ENCODE measurements around the gene NME9.

The NME9 gene

DNA sequence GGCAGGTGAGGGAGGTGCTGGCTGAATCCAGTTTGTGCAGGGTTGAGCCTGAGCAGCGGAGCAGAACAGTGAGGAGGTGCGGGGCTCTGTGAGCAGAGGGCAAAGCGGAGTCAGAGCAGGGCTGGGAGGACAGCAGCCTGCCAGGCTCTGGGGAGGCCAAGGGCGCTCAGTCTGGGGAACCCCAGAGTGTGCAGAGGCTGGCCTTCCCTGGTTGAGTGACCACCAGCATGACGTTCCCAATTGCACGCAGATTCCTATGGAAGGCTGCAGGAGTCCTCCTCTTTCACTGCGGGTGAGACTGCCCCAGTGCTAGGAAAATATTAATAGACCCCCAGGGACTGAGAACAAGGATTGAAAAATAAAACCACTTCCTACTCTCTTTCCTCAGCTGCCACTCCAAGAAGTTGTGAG is 31.9 kb upstream of the NME9 start:
- FAIRE-seq: no peak

DNA sequence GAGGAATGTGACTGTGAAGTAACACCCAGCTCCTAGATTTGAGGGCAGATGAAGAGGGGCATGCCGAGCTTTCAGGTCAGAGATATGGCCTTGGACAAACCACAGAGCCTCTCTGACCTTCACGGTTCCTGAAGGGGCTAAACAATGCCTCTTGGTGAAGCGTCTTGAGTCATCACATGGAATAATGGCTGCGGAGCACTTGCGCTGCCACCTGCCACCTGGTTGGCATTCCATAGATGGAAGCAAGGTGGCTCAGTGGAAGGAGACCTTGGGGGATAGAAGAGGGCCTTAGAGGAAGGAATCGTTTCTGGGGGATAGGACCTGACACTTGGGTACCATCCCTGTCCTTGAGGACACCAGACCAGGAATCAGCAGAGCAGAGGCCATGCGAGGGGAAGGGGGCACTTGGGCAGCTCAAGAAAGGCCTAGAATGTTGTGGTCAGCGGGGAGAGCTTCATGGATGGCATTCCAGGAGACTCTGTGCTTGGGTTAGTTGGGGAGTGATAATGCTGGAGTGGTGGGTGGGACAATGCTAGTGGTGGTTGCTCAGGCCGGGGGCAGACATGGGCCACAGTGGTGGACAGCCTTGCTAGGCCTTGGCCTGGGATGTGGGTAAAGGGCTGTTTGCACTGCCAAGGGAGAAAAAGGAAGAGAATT is 31.3 kb upstream of the NME9 start:
- FAIRE-seq: no peak

- FAIRE-seq: no peak
Observed at GRCh38 chr3:138359919-138360868, 30.5 kb upstream of the NME9 start.

- FAIRE-seq: no peak
Observed at GRCh38 chr3:138359148-138359918, 29.7 kb upstream of the NME9 start.

DNA sequence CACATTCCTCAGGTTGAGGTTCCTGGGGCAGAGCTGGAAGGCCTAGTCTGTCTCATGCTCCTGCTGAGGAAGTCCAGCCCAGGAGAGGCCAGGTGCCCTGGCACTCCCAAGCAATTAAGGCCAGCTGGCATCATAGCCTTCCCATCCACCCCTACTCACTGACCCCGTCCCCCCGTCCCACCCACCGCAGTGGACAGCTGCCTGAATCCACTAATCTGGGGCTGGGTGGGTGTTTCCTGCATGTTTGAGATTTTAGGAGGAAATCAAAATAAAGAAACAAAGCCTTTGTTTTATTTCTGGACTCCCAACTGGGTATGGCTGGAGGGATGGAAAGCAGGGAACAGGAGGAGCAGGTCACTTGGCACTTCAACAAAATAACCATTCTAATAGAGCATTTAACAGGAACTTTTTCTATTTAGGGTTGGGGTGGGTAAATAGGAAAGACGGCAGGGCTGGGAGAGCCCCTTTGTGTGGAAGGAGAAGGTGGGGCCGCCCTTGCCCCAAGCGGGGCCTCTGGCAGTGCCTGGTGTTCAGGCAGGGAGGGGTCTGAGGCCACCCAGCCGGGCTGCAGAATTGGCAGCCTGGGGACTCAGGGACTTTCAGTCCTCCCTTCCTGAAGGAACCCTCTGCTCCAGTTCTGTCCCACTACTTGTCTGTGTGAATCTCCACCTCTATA is 27.2 kb upstream of the NME9 start:
- FAIRE-seq: no peak

DNA sequence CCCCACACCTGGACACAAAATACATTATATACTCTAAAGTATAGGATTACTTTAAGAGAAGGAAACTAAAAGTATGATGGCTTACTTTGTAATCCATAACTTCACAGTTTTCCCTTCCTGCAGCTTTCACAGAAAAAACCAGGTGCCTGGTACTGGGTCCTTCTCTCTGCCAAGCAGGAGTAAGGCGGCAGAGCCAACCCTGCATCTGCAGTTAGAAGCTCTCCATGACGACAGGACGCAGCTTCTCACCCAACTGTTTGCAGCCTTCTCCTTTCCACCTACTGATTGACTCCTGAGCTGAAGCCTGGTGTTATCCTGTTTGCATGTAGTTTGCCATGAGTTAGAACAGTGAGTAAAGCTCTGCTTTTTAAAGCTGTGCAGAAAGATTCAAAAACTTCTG is 25.4 kb upstream of the NME9 start:
- no peak for FAIRE-seq

DNA sequence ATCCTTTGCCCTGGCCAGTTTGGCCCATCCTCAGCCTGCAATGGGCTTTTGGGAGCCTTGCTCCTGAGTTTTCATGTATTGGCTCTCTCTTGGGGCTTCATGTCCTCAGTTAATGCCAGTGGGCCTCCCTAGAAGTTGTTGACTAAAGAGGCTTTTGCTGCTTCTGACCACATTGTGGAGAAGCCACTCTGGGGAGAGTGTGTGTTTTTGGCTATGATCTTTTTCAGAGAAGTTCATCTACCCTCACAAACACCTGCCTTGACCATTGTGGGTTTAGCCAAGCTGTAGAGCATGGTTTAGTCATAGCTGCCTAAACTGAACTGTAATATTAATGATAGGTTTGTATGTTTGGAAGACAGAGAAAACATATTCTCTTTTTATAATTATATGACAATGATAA is 24.7 kb upstream of the NME9 start:
- no peak for FAIRE-seq

GRCh38 chr3:138351916-138352550 is 22.4 kb upstream of the NME9 start:
- FAIRE-seq: no peak

DNA sequence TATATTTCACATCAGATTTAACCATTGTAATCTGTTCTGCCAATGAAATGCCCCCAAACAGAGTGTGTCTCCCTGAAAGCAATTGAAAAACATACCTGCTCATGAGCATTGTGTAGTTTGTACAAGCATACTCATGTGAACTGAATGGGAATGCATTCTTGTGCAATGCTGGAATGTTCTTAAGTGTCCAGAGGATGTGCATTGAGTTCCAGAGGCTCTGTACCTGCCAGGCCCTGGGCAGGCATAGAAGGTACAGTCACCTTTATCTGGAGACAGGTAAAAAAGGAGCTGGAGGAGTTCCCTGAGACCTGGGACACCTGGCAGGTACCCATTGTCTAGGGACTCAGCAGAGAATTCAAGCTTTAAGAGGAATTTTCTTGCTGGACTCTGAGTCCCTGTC is 21.5 kb upstream of the NME9 start:
- FAIRE-seq: no peak

GRCh38 chr3:138349926-138350665 is 20.4 kb upstream of the NME9 start:
- FAIRE-seq: no peak

DNA sequence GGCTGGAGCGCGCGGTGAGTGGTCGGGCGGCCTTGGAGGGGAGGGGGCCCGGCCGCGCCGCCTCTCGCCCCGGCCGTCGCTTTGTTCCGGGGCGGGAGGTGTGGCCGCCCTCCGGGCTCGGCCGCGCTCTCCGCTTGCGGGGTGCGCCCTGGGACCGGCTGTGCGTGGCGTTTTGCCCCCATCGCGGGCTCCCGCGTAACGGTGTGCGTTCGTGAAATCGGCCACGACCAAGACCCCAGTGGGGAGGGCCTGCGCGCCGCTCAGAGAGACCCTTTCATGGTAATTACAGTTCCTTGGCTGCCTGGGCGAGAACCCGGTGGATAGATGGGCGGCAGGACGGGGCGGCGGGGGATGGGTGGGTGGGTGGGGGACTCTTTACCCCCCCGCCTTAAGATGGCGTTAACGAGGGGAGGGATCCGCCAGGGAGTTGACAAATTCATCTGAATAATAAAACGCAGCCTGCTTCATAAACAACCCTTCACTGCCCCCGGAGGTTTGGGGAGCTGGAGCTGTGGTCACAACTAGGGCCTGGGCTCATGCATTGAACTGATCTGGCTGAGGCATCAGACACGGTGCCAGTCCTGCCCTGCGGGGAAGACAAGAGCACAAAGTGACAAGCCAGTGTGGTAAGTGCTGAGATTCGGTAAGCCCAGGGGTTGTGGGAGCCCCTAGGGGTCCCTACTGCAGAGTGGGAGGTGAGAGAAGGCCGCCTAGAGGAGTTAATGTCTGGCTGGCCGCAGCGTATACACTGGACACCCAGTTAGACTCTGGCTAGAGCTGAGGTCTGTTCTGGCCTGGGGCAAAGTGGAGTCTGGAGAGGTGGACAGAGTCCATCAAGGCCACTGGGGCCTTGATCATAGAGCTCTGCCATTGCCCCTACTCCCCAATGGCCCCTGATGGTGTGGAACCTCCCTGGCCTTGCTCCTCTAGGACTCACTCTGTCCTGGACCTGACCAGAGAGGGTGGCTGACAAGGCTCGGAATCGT is 19.4 kb upstream of the NME9 start:
- no peak for FAIRE-seq

- no peak for FAIRE-seq
Observed at GRCh38 chr3:138347960-138348753, 18.5 kb upstream of the NME9 start, which contains the start of gene MRAS. Gene MRAS (plus strand): TSS chr3:138348579. CDS start chr3:138372884, 24,305 bp downstream.

DNA sequence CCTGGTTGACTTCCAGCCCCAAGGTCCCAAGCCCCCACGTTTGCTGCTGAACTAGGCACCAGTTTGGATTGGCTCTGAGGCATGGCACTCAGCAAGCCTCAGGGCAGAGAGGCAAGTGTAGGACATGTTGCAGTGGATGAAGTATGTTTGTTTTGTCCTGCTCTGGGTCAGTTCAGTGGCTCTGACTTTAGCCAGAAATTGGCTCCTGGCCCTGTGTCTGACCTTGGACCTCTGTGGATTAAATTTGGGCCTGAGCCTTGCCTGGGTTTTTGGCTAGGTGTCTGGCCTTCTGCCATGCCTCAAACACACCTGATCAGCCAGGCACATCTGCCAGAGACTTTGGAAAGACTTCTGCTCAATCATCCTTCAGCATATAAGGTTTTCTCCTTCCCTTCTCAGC is 15.1 kb upstream of the NME9 start:
- no peak for FAIRE-seq

- no peak for FAIRE-seq
Observed at GRCh38 chr3:138340511-138340910, 10.9 kb upstream of the NME9 start.

DNA sequence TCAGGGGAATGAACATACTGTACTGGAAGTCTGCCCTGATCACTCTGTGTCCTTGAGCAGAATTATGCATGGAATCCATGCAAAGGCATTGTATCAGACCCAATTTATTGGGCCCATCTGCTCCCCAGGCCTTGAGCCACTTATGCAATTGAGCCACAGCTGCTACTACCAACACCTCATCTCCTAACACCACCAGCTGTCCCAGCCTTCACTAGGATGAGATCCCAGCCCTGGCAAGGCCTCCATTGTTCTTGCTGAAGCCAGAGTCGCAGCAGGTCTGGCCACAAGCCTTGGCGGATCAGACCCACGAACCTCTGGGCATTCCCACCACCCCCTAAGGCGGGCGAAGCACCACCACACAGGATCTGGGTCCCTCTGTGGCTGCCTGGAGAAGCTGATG is 9.2 kb upstream of the NME9 start:
- FAIRE-seq: no peak

GRCh38 chr3:138338244-138338643 is 8.6 kb upstream of the NME9 start:
- FAIRE-seq: no peak

DNA sequence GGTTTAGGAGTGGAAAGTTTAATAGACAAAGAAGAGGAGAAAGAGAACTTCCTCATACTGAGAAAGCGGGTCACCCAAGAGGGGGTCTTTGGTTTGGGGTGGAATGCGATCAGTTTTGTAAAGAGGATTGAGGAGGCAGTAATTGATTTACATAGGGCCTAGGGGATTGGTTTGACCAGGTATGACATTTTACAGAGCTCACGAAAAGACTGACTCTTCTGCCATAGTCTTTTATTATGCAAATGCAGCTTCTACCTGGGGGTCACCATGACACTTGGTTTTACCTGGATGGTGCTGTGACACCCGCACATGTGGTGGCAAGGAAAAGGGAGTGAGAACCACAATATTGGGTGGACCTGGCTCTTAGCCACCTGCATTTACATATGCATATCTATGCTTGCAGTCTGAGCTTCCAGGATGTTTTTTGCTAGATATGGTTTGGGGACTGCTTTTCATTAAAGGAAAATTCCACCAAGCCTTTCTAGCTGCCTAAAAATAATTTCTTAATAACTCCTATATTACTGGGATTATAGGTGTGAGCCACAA is 6.9 kb upstream of the NME9 start:
- FAIRE-seq: no peak

DNA sequence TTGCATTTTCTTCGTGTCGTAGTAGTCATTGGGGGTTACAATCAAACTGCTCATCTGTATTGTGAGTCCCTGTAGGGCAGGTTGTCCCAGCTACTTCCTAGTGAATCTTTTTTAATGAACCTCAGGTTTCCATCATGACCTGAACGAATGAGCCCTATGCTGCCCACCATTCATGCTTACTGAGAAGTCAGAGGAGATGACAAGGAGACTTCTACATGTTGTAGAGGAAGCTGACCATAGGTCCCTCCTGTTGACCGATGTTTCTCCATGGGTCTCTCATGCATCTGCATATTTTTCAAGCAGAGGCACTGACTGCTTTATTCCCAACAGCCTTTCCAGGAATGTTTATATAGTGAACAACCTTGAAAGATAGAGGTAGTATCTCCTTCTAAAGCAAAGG is 5.0 kb upstream of the NME9 start:
- FAIRE-seq: no peak

GRCh38 chr3:138332472-138333073 is 2.9 kb upstream of the NME9 start:
- peak; percentile 54 for FAIRE-seq
